Tibial nerve (tissue), 4 donors: ENCODE measurements around the gene SLC39A11. TPM values are rescaled to one million over a fixed set of nuclear protein-coding genes. Genes with fewer than 3 reads are reported as not detected.
"Not testable (repeated sequence)": the region's sequence is repeated elsewhere in the genome, so short reads cannot be mapped to it uniquely, and the experiment has no call there.

Source experiments
- DNase-seq, 2 donors: peaks; one replicate each; pipeline ENCODE4 v3.0.0-alpha.2; 2019; ENCODE audit warnings: low spot score in 2 of 2
- H3K27ac ChIP-seq, 4 donors: fragments of 200-600 bp; sonication (generic) in 3 of 4; one replicate each; pipeline ENCODE4 v1.5.1; 2017 to 2019; ENCODE audit warnings: mild to moderate bottlenecking in 1 of 4
- H3K27me3 ChIP-seq, 2 donors: fragments of 200-600 bp; sonication (generic) in 1 of 2; one replicate each; pipeline versions ENCODE4 v1.5.1 to v1.6.0; 2017 to 2019
- H3K36me3 ChIP-seq, 3 donors: fragments of 200-600 bp; sonication (generic); one replicate each; pipeline ENCODE4 v1.5.1; 2018 to 2019
- H3K4me1 ChIP-seq, 4 donors: fragments of 200-600 bp; sonication (generic) in 3 of 4; one replicate each; pipeline ENCODE4 v1.5.1; 2017 to 2019
- H3K4me3 ChIP-seq, 4 donors: fragments of 200-600 bp; sonication (generic) in 3 of 4; one replicate each; pipeline ENCODE4 v1.5.1; 2017 to 2019; ENCODE audit warnings: mild to moderate bottlenecking in 1 of 4, moderate library complexity in 1 of 4
- H3K9me3 ChIP-seq, 4 donors: fragments of 200-600 bp; sonication (generic) in 3 of 4; one replicate each; pipeline ENCODE4 v1.5.1; 2017 to 2019
- EP300 ChIP-seq, 2 donors: sonication (generic); formaldehyde crosslinking; IDR thresholded peaks; one replicate each; pipeline ENCODE4 v1.6.1; 2017; ENCODE audit warnings: antibody characterized with exemption in 2 of 2, mild to moderate bottlenecking in 1 of 2
- POLR2A ChIP-seq, 2 donors: fragments of 450-650 bp; IDR thresholded peaks; one replicate each; pipeline ENCODE4 v1.6.1; 2017; ENCODE audit warnings: antibody characterized with exemption in 2 of 2, mild to moderate bottlenecking in 2 of 2, moderate library complexity in 2 of 2
- WGBS, 2 donors: methylation state at CpG; one replicate each; pipeline ENCODE4 v1.1.5; 2018; 5-methylcytosine and 5-hydroxymethylcytosine counted together
- total RNA-seq, 4 donors: library from RNA; depleted of rRNA; stranded (reverse); fragments of >200 nt; gene quantifications; one replicate each; pipeline ENCODE4 v1.1.0, GENCODE V29; 2016
- TF ChIP-seq, protein P1 (sequence below), 5 experiments: fragments of 200-600 bp in 3 of 5; fragments of 450-650 bp in 2 of 5; sonication (generic) in 3 of 5; IDR thresholded peaks; one replicate each; pipeline ENCODE4 v1.5.1; 2016 to 2019; ENCODE audit warnings: antibody characterized with exemption in 5 of 5, mild to moderate bottlenecking in 3 of 5, moderate library complexity in 2 of 5

SLC39A11 gene
- total RNA-seq, 4 donors from 2014 or later: 19.9 to 48.4 (median 37.5) TPM

DNA sequence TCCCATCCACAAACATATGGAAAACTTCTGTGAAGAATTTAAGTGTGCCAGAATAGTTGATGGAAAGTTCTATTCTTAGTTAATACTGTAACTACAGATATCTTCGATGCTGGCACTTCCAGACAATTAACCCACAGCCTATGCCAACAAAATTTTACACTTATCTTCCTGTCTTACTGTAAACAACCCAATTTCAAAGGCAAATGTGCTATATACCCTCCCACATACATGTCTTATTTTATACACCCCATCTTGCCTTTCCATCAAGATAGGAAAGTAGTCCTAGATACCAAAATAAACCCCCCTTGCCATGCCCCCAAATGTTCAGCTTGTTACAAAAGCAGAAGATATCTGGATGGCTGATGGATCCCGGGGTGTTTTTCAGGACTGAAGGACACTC, 306.3 kb downstream of the SLC39A11 start:
- DNase-seq: no peak
- Histone ChIP-seq H3K9me3 (peaks cover 0 to 2% (median 0%) of the 10 kb centered on the region in 4 donors), H3K4me1 (no peaks in the 10 kb centered on the region), H3K27ac (no peak overlapping the region), H3K27me3 (no peaks in the 10 kb centered on the region), H3K36me3 (peaks cover 0 to 16% (median 0%) of the 10 kb centered on the region in 3 donors), H3K4me3 (no peak overlapping the region)
- TF ChIP-seq POLR2A (IDR thresholded peaks at IDR 0.05): no peak
- no peak for TF ChIP-seq EP300 (IDR thresholded peaks at IDR 0.05)
- TF ChIP-seq, protein P1, sequence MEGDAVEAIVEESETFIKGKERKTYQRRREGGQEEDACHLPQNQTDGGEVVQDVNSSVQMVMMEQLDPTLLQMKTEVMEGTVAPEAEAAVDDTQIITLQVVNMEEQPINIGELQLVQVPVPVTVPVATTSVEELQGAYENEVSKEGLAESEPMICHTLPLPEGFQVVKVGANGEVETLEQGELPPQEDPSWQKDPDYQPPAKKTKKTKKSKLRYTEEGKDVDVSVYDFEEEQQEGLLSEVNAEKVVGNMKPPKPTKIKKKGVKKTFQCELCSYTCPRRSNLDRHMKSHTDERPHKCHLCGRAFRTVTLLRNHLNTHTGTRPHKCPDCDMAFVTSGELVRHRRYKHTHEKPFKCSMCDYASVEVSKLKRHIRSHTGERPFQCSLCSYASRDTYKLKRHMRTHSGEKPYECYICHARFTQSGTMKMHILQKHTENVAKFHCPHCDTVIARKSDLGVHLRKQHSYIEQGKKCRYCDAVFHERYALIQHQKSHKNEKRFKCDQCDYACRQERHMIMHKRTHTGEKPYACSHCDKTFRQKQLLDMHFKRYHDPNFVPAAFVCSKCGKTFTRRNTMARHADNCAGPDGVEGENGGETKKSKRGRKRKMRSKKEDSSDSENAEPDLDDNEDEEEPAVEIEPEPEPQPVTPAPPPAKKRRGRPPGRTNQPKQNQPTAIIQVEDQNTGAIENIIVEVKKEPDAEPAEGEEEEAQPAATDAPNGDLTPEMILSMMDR (IDR thresholded peaks at IDR 0.05): no peak
- WGBS, 2 donors: 79 to 86% methylated on average over 2 of the region's 2 CpGs

DNA sequence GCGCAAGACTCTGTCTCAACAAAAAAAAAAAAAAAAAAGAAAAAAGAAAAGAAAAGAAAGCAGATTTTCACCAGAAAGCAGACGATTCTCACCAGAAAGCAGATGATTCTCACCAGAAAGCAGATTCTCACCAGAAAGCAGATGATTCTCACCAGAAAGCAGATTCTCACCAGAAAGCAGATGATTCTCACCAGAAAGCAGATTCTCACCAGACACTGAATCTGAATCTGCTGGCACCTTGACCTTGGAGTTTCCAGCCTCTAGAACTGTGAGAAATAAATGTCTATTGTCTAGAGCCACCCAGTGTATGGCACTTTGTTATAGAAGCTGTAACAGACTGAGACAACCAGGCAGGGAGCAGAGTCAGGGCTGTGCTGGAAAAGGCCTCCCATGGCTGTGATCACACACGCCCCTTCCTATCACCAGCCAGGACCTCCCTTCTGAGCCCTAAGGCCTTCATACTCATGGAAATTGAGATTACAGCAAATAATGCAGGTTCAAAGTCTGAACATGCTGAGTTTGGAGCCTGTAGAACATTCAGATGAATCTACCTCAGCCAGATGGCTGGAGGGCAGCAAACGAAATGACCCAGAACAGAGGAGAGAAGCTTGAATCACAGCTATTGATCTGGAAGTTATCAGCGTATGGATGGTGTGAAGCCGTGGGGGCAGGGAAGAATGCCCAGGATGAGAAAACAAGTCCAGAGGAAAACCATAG, 309.3 kb downstream of the SLC39A11 start:
- Histone ChIP-seq H3K4me1 (no peaks in the 10 kb centered on the region), H3K27me3 (no peaks in the 10 kb centered on the region), H3K4me3 (no peak overlapping the region), H3K27ac (no peak overlapping the region), H3K9me3 (no peaks in the 10 kb centered on the region), H3K36me3 (peaks cover 0 to 26% (median 0%) of the 10 kb centered on the region in 3 donors)
- WGBS, 2 donors: 76 to 94% methylated on average over 6 of the region's 6 CpGs
- no peak for DNase-seq
- TF ChIP-seq, protein P1 (IDR thresholded peaks at IDR 0.05): no peak
- TF ChIP-seq POLR2A (IDR thresholded peaks at IDR 0.05) (no peak), EP300 (IDR thresholded peaks at IDR 0.05) (no peak)

DNA sequence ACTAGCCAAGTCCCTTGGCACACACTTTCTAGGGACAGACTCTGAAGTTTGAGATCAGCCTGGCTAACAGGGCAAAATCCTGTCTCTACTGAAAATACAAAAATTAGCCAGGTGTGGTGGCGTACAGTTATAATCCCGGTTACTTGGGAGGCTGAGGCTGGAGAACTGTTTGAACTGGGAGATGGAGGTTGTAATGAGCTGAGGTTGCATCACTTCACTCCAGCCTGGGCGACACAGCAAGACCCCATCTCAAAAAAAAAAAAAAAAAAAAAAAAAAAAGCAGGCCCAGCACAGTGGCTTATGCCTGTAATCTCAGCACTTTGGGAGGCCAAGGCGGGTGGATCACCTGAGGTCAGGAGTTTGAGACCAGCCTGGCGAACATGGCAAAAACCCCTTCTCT, 310.1 kb downstream of the SLC39A11 start:
- not testable (repeated sequence) for H3K27ac ChIP-seq, H3K9me3 ChIP-seq, H3K27me3 ChIP-seq, DNase-seq, H3K4me1 ChIP-seq, H3K4me3 ChIP-seq
- 94 to 96% methylated on average over 5 of the region's 5 CpGs for WGBS, 2 donors
- peaks cover 0 to 27% (median 0%) of the 10 kb centered on the region in 3 donors for H3K36me3 ChIP-seq

DNA sequence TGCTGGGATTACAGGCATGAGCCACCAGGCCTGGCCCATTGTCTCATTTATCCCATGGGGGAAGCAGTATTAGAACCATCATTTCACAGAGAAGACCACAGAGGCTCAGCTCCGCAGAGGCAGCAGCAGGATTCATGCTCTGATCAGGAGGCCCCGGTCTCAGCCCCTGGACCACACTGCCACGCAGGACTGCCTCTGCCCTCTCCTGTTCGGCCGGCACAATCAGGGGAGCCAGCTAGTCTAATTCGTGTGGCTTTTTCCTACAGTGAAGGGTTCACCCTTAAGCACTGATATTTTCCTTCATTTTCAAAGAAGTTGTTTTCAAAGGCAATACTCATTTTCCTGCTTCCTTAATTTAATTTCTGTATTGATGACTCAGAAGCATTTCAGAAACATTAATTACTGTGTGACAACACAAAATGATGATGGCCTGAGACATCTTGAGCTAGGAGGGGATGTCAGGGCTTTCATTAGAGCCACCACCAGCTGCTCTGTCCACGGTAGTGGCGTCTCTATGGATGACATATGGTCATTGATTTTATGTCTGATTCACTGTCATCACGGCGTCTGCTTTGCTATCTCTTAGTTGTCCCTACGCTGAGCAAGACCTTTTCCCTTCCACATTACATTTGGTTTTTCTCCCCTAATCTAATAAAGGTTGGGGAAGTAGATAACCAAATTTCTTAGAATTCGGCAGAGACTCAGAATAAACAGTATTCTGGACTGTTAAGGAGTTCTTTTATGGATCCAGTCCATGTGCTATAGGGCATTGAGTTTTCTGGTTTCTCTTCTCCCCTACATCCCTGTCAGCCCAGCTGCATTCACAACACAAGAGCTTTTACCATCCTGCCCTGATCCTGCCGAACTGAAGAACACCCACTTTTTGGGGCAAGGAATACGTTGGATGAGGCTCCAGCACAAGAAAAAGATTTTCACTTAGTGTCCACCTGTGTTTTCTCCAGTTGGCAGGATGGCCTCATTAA, 314.0 kb downstream of the SLC39A11 start:
- no peak overlapping the region for H3K4me3 ChIP-seq
- peaks cover 0 to 44% (median 0%) of the 10 kb centered on the region in 3 donors for H3K36me3 ChIP-seq
- 90 to 94% methylated on average over 14 of the region's 14 CpGs for WGBS, 2 donors
- H3K27ac ChIP-seq: no peak overlapping the region
- H3K27me3 ChIP-seq: no peaks in the 10 kb centered on the region
- no peaks in the 10 kb centered on the region for H3K9me3 ChIP-seq
- H3K4me1 ChIP-seq: no peaks in the 10 kb centered on the region
- DNase-seq: no peak
- TF ChIP-seq EP300 (IDR thresholded peaks at IDR 0.05) (no peak), POLR2A (IDR thresholded peaks at IDR 0.05) (no peak)
- TF ChIP-seq, protein P1 (IDR thresholded peaks at IDR 0.05): no peak

DNA sequence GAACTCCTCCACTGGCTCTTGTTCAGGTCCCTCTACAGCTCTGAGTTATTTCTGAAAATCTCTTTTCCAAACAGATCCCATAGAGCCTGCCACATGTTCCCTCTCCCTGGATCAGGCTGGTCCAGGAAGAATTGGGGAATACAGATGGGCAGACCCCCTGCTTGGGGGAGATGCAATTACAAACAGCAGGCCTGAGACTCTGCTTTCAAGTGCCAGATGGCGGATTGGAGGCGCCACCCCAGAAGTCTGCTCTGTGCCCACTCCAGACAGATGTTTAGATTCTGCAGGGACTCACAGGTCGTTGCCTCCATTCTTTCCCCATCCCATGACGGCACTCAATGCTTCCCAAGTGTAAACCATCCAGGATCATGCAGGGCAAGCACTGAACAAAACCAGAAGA, 316.6 kb downstream of the SLC39A11 start:
- no peak for DNase-seq
- Histone ChIP-seq H3K27ac (no peak overlapping the region), H3K9me3 (peaks cover 0 to 5% (median 0%) of the 10 kb centered on the region in 4 donors), H3K4me3 (no peak overlapping the region), H3K4me1 (no peaks in the 10 kb centered on the region), H3K27me3 (no peaks in the 10 kb centered on the region), H3K36me3 (peaks cover 0 to 58% (median 0%) of the 10 kb centered on the region in 3 donors)
- WGBS, 2 donors: 67 to 70% methylated on average over 4 of the region's 4 CpGs
- TF ChIP-seq EP300 (IDR thresholded peaks at IDR 0.05): no peak
- TF ChIP-seq, protein P1 (IDR thresholded peaks at IDR 0.05): no peak
- TF ChIP-seq POLR2A (IDR thresholded peaks at IDR 0.05): no peak
